Endothelial cell of umbilical vein (primary cell): ENCODE measurements around the gene SYNGR4. TPM values are rescaled to one million over a fixed set of nuclear protein-coding genes. Genes with fewer than 3 reads are reported as not detected.

Source experiments
- BruUV-seq: library from RNA; stranded (reverse); fragments of 400-500 nt; replicated peaks from 2 replicates; lab custom pipeline; 2021; lab: Mats Ljungman, UMichigan
- CTCF ChIA-PET: fragments of 300-600, 350-600 bp; sonication (Branson Sonifier 250); formaldehyde crosslinking; loops from one replicate; lab custom pipeline; 2021; ENCODE audit warnings: antibody characterized with exemption, inconsistent platforms; lab: Charles Lee
- POLR2A ChIA-PET: fragments of 300-600, 350-600 bp; sonication (Branson Sonifier 250); formaldehyde crosslinking; loops from one replicate; lab custom pipeline; 2021; ENCODE audit warnings: antibody characterized with exemption, inconsistent platforms; lab: Charles Lee
- DNase-seq: peaks from one replicate; pipeline ENCODE4 v3.0.0-alpha.2; 2011; ENCODE audit warnings: low read depth, low spot score
- FAIRE-seq: peaks from 2 replicates; lab custom pipeline; 2011; peaks lifted over from hg19 to GRCh38; lab: Jason Lieb, UNC
- H2AFZ ChIP-seq: 2 replicates; pipeline ENCODE4 v1.6.0; 2012; ENCODE audit warnings: low read depth, low read length, control low read depth, inconsistent platforms
- H3K27ac ChIP-seq: 2 replicates; pipeline ENCODE4 v1.5.1; 2011; ENCODE audit warnings: low read depth, mild to moderate bottlenecking, control low read depth, low read length, moderate library complexity; ENCODE audit not compliant: insufficient read depth
- H3K27me3 ChIP-seq, 2 experiments: 2 replicates each; pipeline versions ENCODE4 v1.6.0 to v1.6.1; 2011; ENCODE audit warnings: low read length in 2 of 2, mixed read lengths in 1 of 2; ENCODE audit not compliant: control insufficient read depth in 2 of 2, insufficient read depth in 2 of 2
- H3K36me3 ChIP-seq, 2 experiments: 2 replicates in 1 of 2; 3 replicates in 1 of 2; pipeline ENCODE4 v1.5.1; 2011; ENCODE audit warnings: low read length in 2 of 2, mild to moderate bottlenecking in 1 of 2, moderate library complexity in 1 of 2; ENCODE audit not compliant: control insufficient read depth in 2 of 2, insufficient read depth in 2 of 2; ENCODE audit errors: extremely low read depth in 1 of 2
- H3K4me1 ChIP-seq: 3 replicates; pipeline ENCODE4 v1.5.1; 2011; ENCODE audit warnings: mild to moderate bottlenecking, low read length; ENCODE audit not compliant: control insufficient read depth, insufficient read depth; ENCODE audit errors: extremely low read depth
- H3K4me2 ChIP-seq: 2 replicates; pipeline ENCODE4 v1.6.1; 2011; ENCODE audit warnings: low read length, control low read depth, mixed read lengths; ENCODE audit not compliant: insufficient read depth
- H3K4me3 ChIP-seq, 3 experiments: fragments of 200-600 bp in 1 of 3; sonication (generic), shearing (Covaris generic) in 1 of 3; replicated peaks in 1 of 3; 2 replicates each; pipeline ENCODE4 v1.5.1; 2011 to 2016; ENCODE audit warnings: control low read depth in 3 of 3, low read length in 3 of 3, mild to moderate bottlenecking in 2 of 3, inconsistent platforms in 1 of 3, low read depth in 1 of 3, moderate library complexity in 1 of 3; ENCODE audit not compliant: insufficient read depth in 1 of 3
- H3K79me2 ChIP-seq: 2 replicates; pipeline ENCODE4 v1.6.0; 2012; ENCODE audit warnings: low read length, inconsistent platforms; ENCODE audit not compliant: control insufficient read depth, insufficient read depth
- H3K9ac ChIP-seq: replicated peaks from 2 replicates; pipeline ENCODE3; 2011; ENCODE audit warnings: low read length, control low read depth; ENCODE audit not compliant: insufficient read depth; ENCODE audit errors: extremely low read depth
- H3K9me1 ChIP-seq: replicated peaks from 3 replicates; pipeline ENCODE4 v1.6.0; 2011; ENCODE audit warnings: mild to moderate bottlenecking, low read length; ENCODE audit not compliant: control insufficient read depth, insufficient read depth; ENCODE audit errors: extremely low read depth
- H3K9me3 ChIP-seq: replicated peaks from 2 replicates; pipeline ENCODE4 v1.5.1; 2012; ENCODE audit warnings: low read length, inconsistent platforms; ENCODE audit not compliant: control insufficient read depth, insufficient read depth
- H4K20me1 ChIP-seq: replicated peaks from 2 replicates; pipeline ENCODE3; 2011; ENCODE audit warnings: mild to moderate bottlenecking, low read length; ENCODE audit not compliant: control insufficient read depth, insufficient read depth; ENCODE audit errors: extremely low read depth
- EZH2 ChIP-seq: IDR thresholded peaks from 2 replicates; pipeline ENCODE4 v1.6.1; 2012; ENCODE audit warnings: borderline replicate concordance, low read depth, mild to moderate bottlenecking, moderate library complexity, low read length, inconsistent platforms; ENCODE audit not compliant: severe bottlenecking
- FOS ChIP-seq: IDR thresholded peaks from 2 replicates; pipeline ENCODE4 v1.6.1; 2011; ENCODE audit warnings: mild to moderate bottlenecking, low read length, moderate library complexity, borderline replicate concordance; ENCODE audit not compliant: insufficient read depth
- GATA2 ChIP-seq: IDR thresholded peaks from 2 replicates; pipeline ENCODE4 v1.7.0; 2011; ENCODE audit warnings: low read depth, mild to moderate bottlenecking, moderate library complexity, mixed read lengths, low read length; ENCODE audit not compliant: insufficient read length, insufficient read depth
- JUN ChIP-seq: IDR thresholded peaks from 2 replicates; pipeline ENCODE4 v1.6.1; 2011; ENCODE audit warnings: borderline replicate concordance, low read depth; ENCODE audit not compliant: insufficient read length, insufficient read depth
- MAX ChIP-seq: IDR thresholded peaks from 2 replicates; pipeline ENCODE4 v1.6.1; 2011; ENCODE audit not compliant: insufficient read depth, insufficient read length
- MYC ChIP-seq: IDR thresholded peaks from one replicate; pipeline ENCODE4 v1.6.1; 2011; ENCODE audit warnings: mild to moderate bottlenecking, low read depth, low read length
- POLR2A ChIP-seq: IDR thresholded peaks from 2 replicates; pipeline ENCODE4 v1.6.1; 2012; ENCODE audit warnings: low read depth, mild to moderate bottlenecking, control low read depth, low read length
- POLR2AphosphoS5 ChIP-seq: IDR thresholded peaks from 2 replicates; pipeline ENCODE4 v1.6.1; 2012; ENCODE audit warnings: low read depth, mild to moderate bottlenecking, control low read depth, low read length, moderate library complexity; ENCODE audit not compliant: insufficient read depth
- dilution Hi-C: fragments of 300-500 bp; cut with MboI; formaldehyde crosslinking; loops from one replicate; pipeline ENCODE4 v1.15.0; 2019; ENCODE audit warnings: low sequenced_read_pairs; ENCODE audit not compliant: extremely low pct_ligation_motif_present
- intact Hi-C: fragments of 100-400 bp; cut with micrococcal nuclease; formaldehyde crosslinking; loops from one replicate; pipeline ENCODE4 v1.10.0; 2022
- polyA plus RNA-seq, 4 experiments: library from polyadenylated mRNA; depleted of rRNA in 3 of 4; stranded (reverse) in 3 of 4; unstranded in 1 of 4; fragments of >200 nt; gene quantifications; 2 replicates each; pipeline versions ENCODE4 v1.2.1 to v1.2.3, GENCODE V29; 2011 to 2012; ENCODE audit warnings: missing spikeins in 1 of 4
- total RNA-seq: library from RNA; stranded (reverse); gene quantifications from 2 replicates; pipeline ENCODE4 v1.2.3, GENCODE V29; 2021
- TF ChIP-seq, protein P1 (sequence below), 2 donors: IDR thresholded peaks; 1 replicate in 1 of 2; 2 replicates in 1 of 2; pipeline ENCODE4 v1.5.1; 2011; ENCODE audit warnings: low read length in 2 of 2, mild to moderate bottlenecking in 2 of 2, moderate library complexity in 2 of 2, control low read depth in 1 of 2, inconsistent platforms in 1 of 2, low read depth in 1 of 2; ENCODE audit not compliant: insufficient read depth in 1 of 2; ENCODE audit errors: extremely low read depth in 1 of 2

SYNGR4 gene
- total and polyA plus RNA-seq, 2 donors (not counting 3 experiments of a cell fraction or from before 2014, with no cell fraction given) = not detected

- DNase-seq = peak; percentile 26
- FAIRE-seq = no peak
- dilution Hi-C loops (no loop called here), intact Hi-C loops (no loop called here)
- no TSS peak for BruUV-seq
- TF ChIP-seq FOS (no peak), POLR2A (no peak), JUN (no peak), GATA2 (no peak)
- CTCF ChIA-PET = interaction anchor here (0.6 to 2.2 kb wide), 4 partner anchors 51 to 195 kb away, joined by 3 to 9 read pairs (median 8); no protein-coding TSS in a partner anchor
- POLR2A ChIA-PET = no interaction called here
- Histone ChIP-seq H3K4me1 (peaks cover 10% of the 10 kb centered on the region), H3K9me1 (no peaks in the 10 kb centered on the region), H3K79me2 (peaks cover 20% of the 10 kb centered on the region), H3K27me3 (peaks cover 21 to 33% of the 10 kb centered on the region in 2 experiments), H4K20me1 (no peaks in the 10 kb centered on the region), H2AFZ (peak within 1 kb of the TSS; percentile 24), H3K36me3 (peaks cover 3 to 5% of the 10 kb centered on the region in 2 experiments), H3K27ac (no peak within 1 kb of the TSS), H3K9me3 (no peaks in the 10 kb centered on the region), H3K9ac (no peak within 1 kb of the TSS), H3K4me2 (peak within 1 kb of the TSS; percentile 13), H3K4me3 (peak within 1 kb of the TSS in 1 of 3 experiments; percentile 1)
Measured at GRCh38 chr19:48393559-48394330, 29.6 kb downstream of the SYNGR4 start, which contains the start of gene GRIN2D. GRIN2D (plus strand) TSS chr19:48393668; CDS start chr19:48398393, 4,725 bp downstream.

DNA sequence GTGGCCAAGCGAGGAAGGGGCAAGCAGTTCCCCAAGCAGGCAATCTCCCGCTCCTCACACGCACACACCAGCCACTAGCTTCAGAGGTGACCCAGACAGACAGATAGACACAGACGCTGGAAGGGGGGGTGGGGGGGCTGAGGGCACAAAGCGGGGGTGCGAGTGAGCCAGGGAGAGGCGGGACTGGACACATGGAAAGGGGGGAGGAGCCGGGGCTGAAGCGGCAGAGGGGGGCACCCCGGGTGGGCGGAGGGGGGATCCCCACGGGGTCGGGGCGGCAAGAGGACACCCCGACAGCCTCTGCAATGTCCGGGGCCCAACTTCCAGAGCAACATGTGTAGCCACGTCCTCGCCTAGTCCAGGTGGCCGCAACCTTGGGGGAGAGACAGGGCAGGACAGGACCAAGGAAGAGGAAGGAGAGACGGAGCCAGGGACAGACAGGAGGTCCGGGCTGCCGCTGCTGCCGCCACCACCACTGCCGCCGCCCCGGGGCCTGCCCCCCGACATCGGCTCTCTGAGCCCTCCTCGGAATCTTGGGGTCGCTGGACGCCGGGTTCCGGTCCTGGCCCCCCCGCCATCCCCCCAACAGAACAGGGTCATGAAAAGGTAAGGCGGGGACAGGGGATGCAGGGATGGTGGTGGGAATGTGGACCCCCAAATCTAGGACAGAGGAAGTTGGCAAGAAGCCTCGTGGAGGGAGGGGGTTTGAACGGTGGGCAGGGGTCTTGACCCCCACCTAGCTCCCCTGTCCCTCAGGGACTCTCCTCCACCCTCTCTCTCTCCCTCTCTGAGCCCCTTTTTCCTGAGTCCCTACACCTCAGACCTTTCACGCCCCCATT lies 30.4 kb downstream of the SYNGR4 start:
- H3K4me1 ChIP-seq = peaks cover 12% of the 10 kb centered on the region
- H4K20me1 ChIP-seq = no peaks in the 10 kb centered on the region
- no peaks in the 10 kb centered on the region for H3K36me3 ChIP-seq
- no peaks in the 10 kb centered on the region for H3K9me3 ChIP-seq
- ChIA-PET POLR2A (no interaction called here), CTCF (interaction anchor here (2.2 kb wide), 1 partner anchor 80 kb away, joined by 7 read pairs; no protein-coding TSS in a partner anchor)
- H3K27ac ChIP-seq = no peak overlapping the region
- H3K79me2 ChIP-seq = peaks cover 15% of the 10 kb centered on the region
- FAIRE-seq (no peak), DNase-seq (no peak)
- dilution Hi-C loops = no loop called here
- peaks cover 21 to 33% of the 10 kb centered on the region in 2 experiments for H3K27me3 ChIP-seq
- no peak overlapping the region for H3K4me3 ChIP-seq
- BruUV-seq = no TSS peak
- no peak for TF ChIP-seq MYC
- no peak for TF ChIP-seq POLR2AphosphoS5
- TF ChIP-seq EZH2 = peak; percentile 80
- no peak for TF ChIP-seq MAX
- TF ChIP-seq, protein P1, sequence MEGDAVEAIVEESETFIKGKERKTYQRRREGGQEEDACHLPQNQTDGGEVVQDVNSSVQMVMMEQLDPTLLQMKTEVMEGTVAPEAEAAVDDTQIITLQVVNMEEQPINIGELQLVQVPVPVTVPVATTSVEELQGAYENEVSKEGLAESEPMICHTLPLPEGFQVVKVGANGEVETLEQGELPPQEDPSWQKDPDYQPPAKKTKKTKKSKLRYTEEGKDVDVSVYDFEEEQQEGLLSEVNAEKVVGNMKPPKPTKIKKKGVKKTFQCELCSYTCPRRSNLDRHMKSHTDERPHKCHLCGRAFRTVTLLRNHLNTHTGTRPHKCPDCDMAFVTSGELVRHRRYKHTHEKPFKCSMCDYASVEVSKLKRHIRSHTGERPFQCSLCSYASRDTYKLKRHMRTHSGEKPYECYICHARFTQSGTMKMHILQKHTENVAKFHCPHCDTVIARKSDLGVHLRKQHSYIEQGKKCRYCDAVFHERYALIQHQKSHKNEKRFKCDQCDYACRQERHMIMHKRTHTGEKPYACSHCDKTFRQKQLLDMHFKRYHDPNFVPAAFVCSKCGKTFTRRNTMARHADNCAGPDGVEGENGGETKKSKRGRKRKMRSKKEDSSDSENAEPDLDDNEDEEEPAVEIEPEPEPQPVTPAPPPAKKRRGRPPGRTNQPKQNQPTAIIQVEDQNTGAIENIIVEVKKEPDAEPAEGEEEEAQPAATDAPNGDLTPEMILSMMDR (IDR thresholded peaks at IDR 0.05; ENCODE audit: extremely low read depth in 1 of 2, insufficient read depth in 1 of 2, low read depth in 1 of 2, low read length in 2 of 2) = no peak
- H3K9me1 ChIP-seq = no peaks in the 10 kb centered on the region
- H3K4me2 ChIP-seq = no peak overlapping the region
- H2AFZ ChIP-seq = no peak overlapping the region
- intact Hi-C loops = loop anchor here (5.0 kb wide), 1 partner anchor 88 kb away; no protein-coding TSS in a partner anchor
- no peak overlapping the region for H3K9ac ChIP-seq
